Neuronal stem cell (in vitro differentiated cells): ENCODE data around the gene GPR55.
A peak's percentile ranks its signal among the peaks of the same experiment; 100 is the strongest.

ENCODE experiments used
- DNase-seq: peaks from one replicate; pipeline ENCODE4 v3.0.0-alpha.2; 2013; ENCODE audit warnings: low spot score
- H2AFZ ChIP-seq: one replicate; pipeline ENCODE4 v1.6.1; 2013; ENCODE audit warnings: mild to moderate bottlenecking, low read length, inconsistent platforms
- H2AK5ac ChIP-seq: 2 replicates; pipeline ENCODE4 v1.6.1; 2013; ENCODE audit warnings: low read depth, mild to moderate bottlenecking, inconsistent platforms, low read length, moderate library complexity, mixed read lengths
- H2BK120ac ChIP-seq: 2 replicates; pipeline ENCODE4 v1.6.1; 2013; ENCODE audit warnings: low read depth, mild to moderate bottlenecking, inconsistent platforms, low read length, moderate library complexity, mixed read lengths
- H2BK12ac ChIP-seq: one replicate; pipeline ENCODE4 v1.6.1; 2013; ENCODE audit warnings: low read length, inconsistent platforms
- H2BK15ac ChIP-seq: 2 replicates; pipeline ENCODE4 v1.6.1; 2013; ENCODE audit warnings: mild to moderate bottlenecking, low read length, inconsistent platforms, mixed read lengths
- H2BK5ac ChIP-seq: one replicate; pipeline ENCODE4 v1.6.1; 2013; ENCODE audit warnings: inconsistent platforms, mild to moderate bottlenecking, low read length, moderate library complexity
- H3K14ac ChIP-seq: one replicate; pipeline ENCODE4 v1.6.1; 2013; ENCODE audit warnings: low read length, inconsistent platforms
- H3K18ac ChIP-seq: 2 replicates; pipeline ENCODE4 v1.6.1; 2013; ENCODE audit warnings: low read length, inconsistent platforms
- H3K23ac ChIP-seq: 2 replicates; pipeline ENCODE4 v1.6.1; 2013; ENCODE audit warnings: low read depth, mild to moderate bottlenecking, mixed read lengths, low read length, inconsistent platforms; ENCODE audit not compliant: poor library complexity
- H3K27ac ChIP-seq: replicated peaks from 3 replicates; pipeline ENCODE4 v1.5.1; 2013; ENCODE audit warnings: low read length, inconsistent platforms
- H3K27me3 ChIP-seq, 3 experiments: 2 replicates each; pipeline ENCODE4 v1.6.1; 2013; ENCODE audit warnings: low read length in 3 of 3, mild to moderate bottlenecking in 2 of 3, inconsistent platforms in 1 of 3, low read depth in 1 of 3, mixed read lengths in 1 of 3, moderate library complexity in 1 of 3; ENCODE audit not compliant: control insufficient read depth in 3 of 3, insufficient read depth in 3 of 3
- H3K36me3 ChIP-seq, 2 donors: replicated peaks in 1 of 2; 2 replicates each; pipeline ENCODE4 v1.6.1; 2013; ENCODE audit warnings: low read length in 2 of 2; ENCODE audit not compliant: control insufficient read depth in 2 of 2, insufficient read depth in 2 of 2
- H3K4ac ChIP-seq: 2 replicates; pipeline ENCODE4 v1.6.1; 2013; ENCODE audit warnings: inconsistent platforms, mild to moderate bottlenecking, low read length, moderate library complexity
- H3K4me1 ChIP-seq, 2 donors: 1 replicate in 1 of 2; 2 replicates in 1 of 2; pipeline ENCODE4 v1.6.1; 2013; ENCODE audit warnings: low read length in 2 of 2, low read depth in 1 of 2; ENCODE audit not compliant: control insufficient read depth in 2 of 2, insufficient read depth in 1 of 2
- H3K4me2 ChIP-seq: one replicate; pipeline ENCODE4 v1.6.1; 2013; ENCODE audit warnings: mild to moderate bottlenecking, low read length, inconsistent platforms; ENCODE audit not compliant: insufficient read depth, poor library complexity, severe bottlenecking
- H3K4me3 ChIP-seq, 2 donors: 2 replicates each; pipeline ENCODE4 v1.5.1; 2013; ENCODE audit warnings: low read length in 2 of 2, mild to moderate bottlenecking in 2 of 2, inconsistent platforms in 1 of 2, moderate library complexity in 1 of 2
- H3K79me1 ChIP-seq: one replicate; pipeline ENCODE4 v1.6.1; 2013; ENCODE audit warnings: low read depth, mild to moderate bottlenecking, inconsistent platforms, low read length, moderate library complexity
- H3K9ac ChIP-seq: one replicate; pipeline ENCODE4 v1.6.1; 2013; ENCODE audit warnings: mild to moderate bottlenecking, low read depth, low read length, inconsistent platforms; ENCODE audit not compliant: poor library complexity
- H3K9me3 ChIP-seq, 2 donors: replicated peaks in 1 of 2; 2 replicates each; pipeline versions ENCODE3 to v1.6.1; 2013; ENCODE audit warnings: low read length in 2 of 2, mild to moderate bottlenecking in 2 of 2, inconsistent platforms in 1 of 2, low read depth in 1 of 2, mixed read lengths in 1 of 2, moderate library complexity in 1 of 2; ENCODE audit not compliant: control insufficient read depth in 2 of 2, insufficient read depth in 1 of 2
- H4K8ac ChIP-seq: one replicate; pipeline ENCODE4 v1.6.1; 2013; ENCODE audit warnings: low read depth, mild to moderate bottlenecking, inconsistent platforms, low read length, moderate library complexity
- H4K91ac ChIP-seq: one replicate; pipeline ENCODE4 v1.6.1; 2013; ENCODE audit warnings: low read length, low read depth, mild to moderate bottlenecking, inconsistent platforms; ENCODE audit not compliant: poor library complexity
- WGBS, 2 donors: extraction: QIAGEN DNeasy Blood & Tissue Kit; methylation state at CpG; one replicate each; pipeline ENCODE4 v1.1.7; 2013; ENCODE audit warnings: missing lambda C conversion rate in 2 of 2, mixed read lengths in 1 of 2; ENCODE audit not compliant: insufficient read length in 2 of 2, insufficient replicate concordance in 1 of 2; ENCODE audit errors: extremely low coverage in 2 of 2; 5-methylcytosine and 5-hydroxymethylcytosine counted together

GPR55 gene

DNA sequence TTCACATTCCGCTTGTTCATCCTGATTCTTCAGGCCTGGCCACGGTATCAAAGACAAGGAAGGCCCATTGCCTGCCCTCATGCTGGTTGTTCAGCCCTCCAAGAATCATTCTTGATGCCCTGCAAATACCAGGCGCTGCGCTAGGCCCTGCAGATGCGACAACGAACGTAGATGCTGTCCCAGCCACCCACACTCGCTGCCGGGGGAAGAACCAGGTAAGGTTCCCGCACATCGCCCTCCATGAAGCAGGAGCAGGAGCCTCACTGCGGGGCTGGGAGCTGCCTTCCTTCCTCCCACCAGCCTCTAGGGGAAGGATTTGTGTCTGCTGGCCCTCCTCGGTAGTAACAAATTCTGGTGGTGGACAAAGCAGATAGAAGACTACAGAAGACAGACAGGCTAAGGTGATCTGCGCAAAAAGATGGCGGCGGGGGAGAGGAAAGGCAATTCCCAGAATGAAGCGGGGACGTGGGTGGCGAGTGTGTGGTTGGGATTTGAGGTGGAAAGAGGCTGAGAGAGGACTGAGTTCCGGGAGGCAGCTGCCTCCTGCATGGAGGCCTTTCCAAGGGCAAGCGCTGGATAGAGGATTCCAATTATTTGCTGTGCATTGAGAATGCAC, 19.8 kb upstream of the GPR55 start:
- H2BK12ac ChIP-seq = peak overlapping the region; percentile 73
- H2BK5ac ChIP-seq = no peak overlapping the region
- H3K18ac ChIP-seq = peak overlapping the region; percentile 44
- no peak overlapping the region for H3K14ac ChIP-seq
- H3K9me3 ChIP-seq = no peaks in the 10 kb centered on the region
- H3K36me3 ChIP-seq = no peaks in the 10 kb centered on the region
- no peak for DNase-seq
- H4K8ac ChIP-seq = no peak overlapping the region
- no peak overlapping the region for H2BK120ac ChIP-seq
- H4K91ac ChIP-seq = no peak overlapping the region
- H3K79me1 ChIP-seq = peaks cover under 1% of the 10 kb centered on the region
- H3K27me3 ChIP-seq = no peaks in the 10 kb centered on the region
- H3K4me2 ChIP-seq = no peak overlapping the region
- H3K4me1 ChIP-seq = no peaks in the 10 kb centered on the region
- WGBS, 2 donors = no CpG with 5 or more reads among the region's 21 CpGs
- no peak overlapping the region for H3K9ac ChIP-seq
- no peak overlapping the region for H2BK15ac ChIP-seq
- H3K4me3 ChIP-seq = no peak overlapping the region
- H3K4ac ChIP-seq = no peak overlapping the region
- no peak overlapping the region for H3K23ac ChIP-seq
- H2AFZ ChIP-seq = no peak overlapping the region
- no peak overlapping the region for H3K27ac ChIP-seq
- H2AK5ac ChIP-seq = no peak overlapping the region

DNA sequence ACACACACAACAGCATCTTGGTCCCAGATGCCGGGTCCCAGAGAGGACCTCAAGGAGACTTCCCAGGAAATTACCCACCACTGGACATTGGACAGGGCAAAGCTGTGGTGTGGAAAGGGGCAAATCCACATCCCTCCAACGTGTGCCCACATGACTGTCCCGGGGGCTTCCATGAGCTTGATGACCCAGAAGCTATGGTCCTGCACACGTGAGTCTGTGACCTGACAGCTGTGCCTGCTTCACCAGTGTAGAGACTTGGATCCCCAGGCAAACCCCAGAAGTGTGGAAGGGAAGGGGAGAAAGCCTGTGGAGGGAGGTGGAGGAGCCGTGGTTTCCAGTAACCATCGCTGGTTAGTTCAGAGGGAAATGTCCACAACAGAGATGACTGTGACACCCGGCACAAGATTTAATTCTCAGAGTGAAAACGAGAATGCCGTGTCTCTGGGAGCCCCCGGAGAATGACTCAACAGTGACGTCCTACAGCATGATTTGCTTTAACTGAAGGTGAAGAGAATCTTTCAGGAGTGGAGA, 19.1 kb upstream of the GPR55 start:
- H3K9ac ChIP-seq = no peak overlapping the region
- no peak overlapping the region for H2AFZ ChIP-seq
- H4K91ac ChIP-seq = no peak overlapping the region
- H3K4me3 ChIP-seq = no peak overlapping the region
- H3K4me2 ChIP-seq = no peak overlapping the region
- no peak overlapping the region for H3K4ac ChIP-seq
- no peak overlapping the region for H3K14ac ChIP-seq
- H3K27me3 ChIP-seq = no peaks in the 10 kb centered on the region
- no peaks in the 10 kb centered on the region for H3K36me3 ChIP-seq
- no peak overlapping the region for H3K23ac ChIP-seq
- H3K4me1 ChIP-seq = no peaks in the 10 kb centered on the region
- WGBS, 2 donors = no CpG with 5 or more reads among the region's 11 CpGs
- no peak overlapping the region for H4K8ac ChIP-seq
- H3K18ac ChIP-seq = no peak overlapping the region
- H3K9me3 ChIP-seq = no peaks in the 10 kb centered on the region
- H2BK12ac ChIP-seq = no peak overlapping the region
- no peak for DNase-seq
- peak overlapping the region; percentile 19 for H2AK5ac ChIP-seq
- H2BK120ac ChIP-seq = no peak overlapping the region
- H3K27ac ChIP-seq = no peak overlapping the region
- peaks cover 3% of the 10 kb centered on the region for H3K79me1 ChIP-seq
- H2BK15ac ChIP-seq = no peak overlapping the region
- H2BK5ac ChIP-seq = no peak overlapping the region

GRCh38 chr2:230942920-230943896, 18.2 kb upstream of the GPR55 start:
- Histone ChIP-seq H3K9me3 (no peaks in the 10 kb centered on the region), H3K18ac (peak overlapping the region; percentile 38), H3K4me3 (no peak overlapping the region), H3K27me3 (no peaks in the 10 kb centered on the region), H2BK5ac (no peak overlapping the region), H3K4ac (no peak overlapping the region), H3K27ac (no peak overlapping the region), H4K8ac (no peak overlapping the region), H2AK5ac (no peak overlapping the region), H2AFZ (no peak overlapping the region), H4K91ac (no peak overlapping the region), H3K23ac (no peak overlapping the region), H3K9ac (no peak overlapping the region), H3K79me1 (peaks cover 3% of the 10 kb centered on the region), H3K14ac (peak overlapping the region; percentile 58), H2BK12ac (no peak overlapping the region), H3K4me2 (no peak overlapping the region), H3K4me1 (no peaks in the 10 kb centered on the region), H3K36me3 (no peaks in the 10 kb centered on the region), H2BK15ac (no peak overlapping the region), H2BK120ac (no peak overlapping the region)
- WGBS, 2 donors = no CpG with 5 or more reads among the region's 19 CpGs
- DNase-seq = no peak

DNA sequence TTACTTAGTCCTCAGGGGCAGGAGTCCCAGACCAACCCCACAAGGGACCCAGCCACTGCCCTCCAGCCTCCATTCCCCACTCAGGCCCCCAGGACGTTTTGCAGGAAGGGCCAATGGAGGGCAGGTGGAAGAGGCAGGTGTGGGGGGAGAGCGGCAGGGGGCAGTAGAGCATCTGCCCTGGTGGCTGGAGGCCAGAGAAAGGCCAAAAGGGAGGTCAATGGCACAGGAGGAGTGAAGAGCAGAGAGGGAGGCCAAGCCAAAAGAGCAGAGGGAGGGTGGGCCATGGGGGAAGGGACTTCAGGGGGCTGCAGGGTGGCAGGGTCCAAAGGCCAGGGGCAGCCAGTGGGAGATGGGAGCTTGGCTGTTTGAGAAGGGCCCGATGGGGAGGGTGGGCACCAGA, 17.3 kb upstream of the GPR55 start:
- H2BK12ac ChIP-seq = peak overlapping the region; percentile 31
- H3K14ac ChIP-seq = peak overlapping the region; percentile 64
- H3K18ac ChIP-seq = peak overlapping the region; percentile 49
- H3K4me3 ChIP-seq = no peak overlapping the region
- H3K4ac ChIP-seq = no peak overlapping the region
- no CpG with 5 or more reads among the region's 3 CpGs for WGBS, 2 donors
- DNase-seq = no peak
- no peak overlapping the region for H3K27ac ChIP-seq
- H3K4me2 ChIP-seq = no peak overlapping the region
- H3K4me1 ChIP-seq = no peaks in the 10 kb centered on the region
- no peak overlapping the region for H4K91ac ChIP-seq
- no peak overlapping the region for H2AFZ ChIP-seq
- no peak overlapping the region for H2AK5ac ChIP-seq
- H3K9me3 ChIP-seq = peaks cover under 1% of the 10 kb centered on the region in 2 donors
- H2BK120ac ChIP-seq = no peak overlapping the region
- no peak overlapping the region for H3K23ac ChIP-seq
- H3K27me3 ChIP-seq = no peaks in the 10 kb centered on the region
- H4K8ac ChIP-seq = peak overlapping the region; percentile 30
- H2BK5ac ChIP-seq = peak overlapping the region; percentile 31
- H2BK15ac ChIP-seq = no peak overlapping the region
- H3K9ac ChIP-seq = no peak overlapping the region
- H3K79me1 ChIP-seq = peaks cover 3% of the 10 kb centered on the region
- H3K36me3 ChIP-seq = no peaks in the 10 kb centered on the region
